HG03558 (cell line): ENCODE data around the gene UCN.

Source experiments
- ATAC-seq: cut with Tn5 transposase; IDR thresholded peaks from one replicate; pipeline ENCODE4 v1.9.1; 2021; ENCODE audit warnings: moderate number of reproducible peaks; ENCODE audit not compliant: unreplicated experiment; ENCODE audit errors: extremely low read depth

UCN gene

GRCh38 chr2:27263287-27264252 is 44.7 kb downstream of the UCN start:
- ATAC-seq: no peak

- no peak for ATAC-seq
These were observed 45.6 kb downstream of the UCN start, which contains the start of gene SLC30A3 for GRCh38 chr2:27262379-27263286. TSS of gene SLC30A3 (minus strand) at chr2:27263047. CDS start at chr2:27262906, 141 bp downstream.

GRCh38 chr2:27261926-27262298 is 46.3 kb downstream of the UCN start:
- no peak for ATAC-seq

- ATAC-seq: no peak
These were observed 46.9 kb downstream of the UCN start for GRCh38 chr2:27261241-27261925.

GRCh38 chr2:27258051-27258450 is 50.2 kb downstream of the UCN start:
- ATAC-seq: no peak
